ENCODE measurements around the gene DTX3.

Gene DTX3

GRCh38 chr12:57632958-57633840, 28.6 kb downstream of the DTX3 start, which contains the start of gene B4GALNT1 (continued):
- TF ChIP-seq ZNF350 (tag by site-specific recombination; IDR thresholded peaks at IDR 0.05) (no peak), ZNF133 (tag by site-specific recombination; IDR thresholded peaks at IDR 0.05) (no peak), PATZ1 (tag by site-specific recombination; IDR thresholded peaks at IDR 0.05) (peak; percentile 88), ZNF513 (tag by site-specific recombination; IDR thresholded peaks at IDR 0.05) (no peak), ZNF555 (tag by site-specific recombination; conservative IDR thresholded peaks at IDR 0.05) (no peak), ZNF155 (tag by site-specific recombination; IDR thresholded peaks at IDR 0.05) (no peak), ZIC2 (tag by site-specific recombination; IDR thresholded peaks at IDR 0.05) (peak; percentile 41), ZNF701 (tag by site-specific recombination; IDR thresholded peaks at IDR 0.05) (no peak), KLF10 (tag by site-specific recombination; IDR thresholded peaks at IDR 0.05) (no peak), ZNF341 (tag by site-specific recombination; IDR thresholded peaks at IDR 0.05; ENCODE audit: low read depth) (peak; percentile 83), ZNF398 (tag by site-specific recombination; IDR thresholded peaks at IDR 0.05) (0 out of 2 replicates have a peak, but pooled peaks have one; percentile 3), ZNF146 (tag by site-specific recombination; IDR thresholded peaks at IDR 0.05) (no peak), ZNF404 (tag by site-specific recombination; IDR thresholded peaks at IDR 0.05) (no peak), ZBTB48 (tag by site-specific recombination; IDR thresholded peaks at IDR 0.05) (no peak), SP3 (tag by site-specific recombination; IDR thresholded peaks at IDR 0.05) (no peak), ZNF239 (tag by site-specific recombination; IDR thresholded peaks at IDR 0.05) (no peak), ATF2 (tag by site-specific recombination; IDR thresholded peaks at IDR 0.05; ENCODE audit: low read depth) (no peak), TRIM28 (IDR thresholded peaks at IDR 0.05; ENCODE audit: borderline replicate concordance, low read length) (no peak), ZNF626 (tag by site-specific recombination; IDR thresholded peaks at IDR 0.05) (no peak), KLF8 (tag by site-specific recombination; IDR thresholded peaks at IDR 0.05) (peak; percentile 79; the same call in 1 of the 2 replicates), HIC1 (tag by site-specific recombination; IDR thresholded peaks at IDR 0.05) (no peak), ZNF548 (tag by site-specific recombination; IDR thresholded peaks at IDR 0.05) (no peak), ELK4 (IDR thresholded peaks at IDR 0.05; ENCODE audit: borderline replicate concordance, low read depth, low read length) (no peak), ZBTB17 (tag by site-specific recombination; IDR thresholded peaks at IDR 0.05) (peak; percentile 72), ZNF777 (tag by site-specific recombination; IDR thresholded peaks at IDR 0.05; ENCODE audit: borderline replicate concordance) (no peak), ZNF426 (tag by site-specific recombination; IDR thresholded peaks at IDR 0.05) (no peak), CTCF (tag by site-specific recombination; IDR thresholded peaks at IDR 0.05) (peak; percentile 93), ZNF473 (tag by site-specific recombination; IDR thresholded peaks at IDR 0.05) (no peak)
